HG03095 (cell line): Measurements from ENCODE around the gene IGLL5.
"Not testable (repeated sequence)": the region's sequence is repeated elsewhere in the genome, so short reads cannot be mapped to it uniquely, and the experiment has no call there.

Source experiments
- ATAC-seq: cut with Tn5 transposase; IDR thresholded peaks from one replicate; pipeline ENCODE4 v1.9.1; 2021; ENCODE audit warnings: moderate library complexity; ENCODE audit not compliant: unreplicated experiment

Gene IGLL5

DNA sequence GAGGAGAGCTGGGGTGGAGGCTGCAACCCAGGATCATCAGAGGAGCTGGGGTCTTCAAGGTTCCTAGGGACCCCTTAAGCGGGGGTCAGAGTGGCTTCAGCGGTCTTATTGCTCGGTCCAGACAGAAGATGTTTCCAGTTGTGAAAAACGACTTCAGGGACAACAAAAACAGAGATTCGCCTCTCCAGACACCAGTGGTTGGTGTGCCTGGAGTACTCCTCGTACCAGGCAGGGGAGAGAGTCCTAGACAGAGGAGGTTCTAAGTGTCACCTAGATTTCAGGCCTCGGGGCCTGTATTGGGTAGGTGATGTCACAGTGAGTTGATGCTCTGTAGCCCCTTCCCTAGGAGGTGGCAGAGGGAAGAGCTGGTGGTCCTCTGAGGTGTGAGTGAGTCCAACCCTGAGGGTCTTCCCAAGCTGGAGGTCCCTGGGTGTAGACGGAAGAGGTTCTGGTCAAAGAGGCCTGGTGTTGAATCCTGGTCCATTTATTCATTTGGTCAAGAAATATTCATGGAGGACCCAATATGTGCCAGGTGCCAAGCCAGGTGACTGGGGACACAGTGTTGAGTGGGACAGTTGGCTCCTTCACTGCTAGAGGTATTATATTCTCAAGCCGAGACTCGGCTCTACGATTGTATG is 4.4 kb upstream of the IGLL5 start:
- ATAC-seq: no peak

DNA sequence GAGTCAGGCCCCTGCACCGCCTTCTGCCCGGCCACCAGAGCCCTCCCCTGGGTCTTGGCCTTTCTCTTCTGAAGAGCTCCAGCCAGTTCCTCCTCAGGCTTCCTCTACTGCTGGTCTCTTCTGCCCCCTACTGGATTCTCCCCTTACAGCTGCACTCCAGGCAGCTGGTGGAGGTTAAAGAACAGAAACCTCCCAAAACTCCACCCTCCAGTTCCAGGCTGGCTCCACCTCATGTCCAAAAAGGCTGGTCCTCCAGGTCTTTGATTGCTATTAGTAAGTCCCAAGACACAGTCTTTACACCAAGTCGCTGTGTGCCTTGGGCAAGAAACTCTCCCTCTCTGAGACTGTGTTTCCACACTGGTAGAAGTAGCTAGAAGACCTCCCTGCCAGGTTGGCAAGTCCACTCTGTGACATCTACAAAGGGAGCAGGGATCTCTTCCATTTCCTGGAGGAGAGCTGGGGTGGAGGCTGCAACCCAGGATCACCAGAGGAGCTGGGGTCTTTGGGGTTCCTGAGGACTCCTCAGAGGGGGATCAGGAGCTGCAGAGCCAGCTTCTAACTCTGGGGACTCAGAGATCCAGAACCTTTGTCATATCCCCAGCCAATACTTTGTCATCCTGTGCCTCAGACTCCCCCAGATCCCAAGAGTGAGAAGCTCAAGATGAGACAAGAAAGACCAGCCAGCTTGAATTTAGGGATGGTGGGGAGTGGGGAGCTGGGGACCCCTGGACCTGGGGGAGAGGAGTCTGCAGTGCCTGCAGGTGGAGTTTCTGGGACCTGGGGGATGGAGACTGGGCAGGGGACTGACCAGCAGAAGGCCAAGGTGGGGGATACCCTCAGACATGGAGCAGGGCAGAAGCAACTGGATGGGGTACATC is 3.4 kb upstream of the IGLL5 start:
- no peak for ATAC-seq

DNA sequence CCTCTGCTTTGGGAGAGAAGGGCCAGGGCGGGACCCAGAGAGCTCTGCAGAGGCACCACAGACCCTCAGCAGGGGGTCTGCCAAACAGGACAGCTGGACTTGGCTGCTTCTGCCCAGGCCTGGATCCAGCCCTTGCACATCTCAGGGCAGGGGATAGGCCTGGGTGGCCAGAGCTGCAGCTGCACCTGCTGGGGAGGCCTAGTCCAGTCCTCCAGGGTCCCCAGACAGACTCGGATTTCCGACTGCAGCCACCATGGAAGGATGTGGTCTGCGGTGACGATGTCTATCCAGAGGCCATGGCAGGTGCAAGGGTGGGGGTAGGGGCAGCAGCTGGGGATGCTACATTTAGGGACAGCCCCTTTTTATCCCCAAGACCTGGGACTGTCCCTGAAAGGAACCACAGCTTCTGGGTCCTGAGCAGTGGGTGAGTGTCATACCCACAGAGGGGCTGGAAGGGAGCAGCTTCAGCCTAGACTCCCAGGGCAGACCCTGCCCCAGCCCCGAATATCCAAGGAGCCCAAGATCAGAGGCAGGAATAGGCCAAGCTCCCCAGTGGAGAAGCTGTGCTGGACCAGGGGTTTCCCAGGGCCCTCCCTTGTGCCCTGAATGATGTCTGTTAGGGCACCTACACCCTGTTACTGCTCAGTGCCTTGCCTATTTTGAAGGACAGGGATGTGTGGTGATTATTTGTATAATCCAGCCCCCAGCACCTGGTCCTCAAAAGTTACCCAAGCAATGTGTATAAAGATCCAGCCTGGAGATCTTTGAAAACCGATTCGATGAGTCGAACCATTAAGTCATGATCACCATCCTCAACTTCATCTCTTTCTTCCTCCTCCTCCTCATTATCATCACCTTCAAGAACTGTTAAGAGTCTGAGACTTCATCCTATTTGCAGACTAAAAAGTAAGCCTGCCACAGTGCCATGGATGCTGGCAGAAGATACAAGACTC is 2.5 kb upstream of the IGLL5 start:
- ATAC-seq: peak; percentile 51

DNA sequence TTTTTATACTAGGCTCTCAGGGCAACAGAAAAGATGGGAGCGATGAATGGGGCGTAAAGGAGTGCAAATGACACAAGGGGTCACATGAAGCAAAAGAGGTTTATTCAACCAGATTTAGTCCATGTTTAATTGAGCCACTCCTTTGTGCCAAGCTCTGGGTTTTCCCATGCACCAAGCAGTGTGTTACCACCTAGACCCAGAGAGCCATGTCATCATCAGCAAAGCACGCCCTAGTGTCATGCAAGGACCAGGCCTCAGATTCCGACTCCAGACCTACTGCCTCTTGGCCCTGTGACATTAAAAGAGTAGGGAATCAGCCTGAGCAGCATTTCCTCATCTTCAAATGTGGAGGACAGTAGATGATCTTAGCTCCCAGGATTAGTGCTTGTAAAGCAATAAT is 1.1 kb upstream of the IGLL5 start:
- no peak for ATAC-seq

DNA sequence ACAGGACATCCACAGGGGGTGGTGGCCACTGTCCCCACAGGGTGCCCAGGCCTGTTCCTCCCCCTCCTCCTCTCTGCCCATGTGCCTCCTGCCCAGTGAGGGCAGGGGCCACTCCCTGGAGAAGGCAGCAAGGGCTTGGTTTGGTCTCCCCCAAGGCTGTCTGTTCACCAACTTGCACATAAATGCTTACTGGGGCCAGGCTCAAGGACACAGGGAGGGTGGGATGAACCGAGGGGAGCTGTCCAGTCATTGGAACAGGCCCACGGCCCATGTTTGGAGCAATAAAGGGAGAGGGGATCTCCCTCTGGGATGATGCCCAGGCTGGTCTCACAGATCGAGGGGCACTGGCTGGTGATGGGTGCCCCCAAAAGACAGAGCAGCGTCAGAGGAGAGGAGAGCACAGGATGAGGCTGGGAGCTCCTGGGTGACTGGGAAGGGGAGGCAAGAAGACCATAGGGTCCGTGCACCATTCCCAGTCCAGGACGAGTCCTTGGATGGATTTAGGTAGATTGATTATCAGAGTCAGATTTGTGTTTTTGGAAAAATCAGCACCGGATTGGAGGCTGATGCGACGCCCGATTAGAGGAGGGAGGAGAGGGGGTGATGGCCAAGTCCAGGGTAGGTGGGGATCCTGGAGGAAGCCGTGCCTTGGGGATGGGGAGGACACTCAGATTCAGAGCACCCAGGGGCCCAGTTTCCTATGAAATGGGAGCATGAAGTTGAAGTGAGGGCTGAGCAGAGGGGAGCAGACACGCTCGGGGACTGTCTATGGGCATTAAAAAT is 1.1 kb downstream of the IGLL5 start:
- ATAC-seq: no peak

DNA sequence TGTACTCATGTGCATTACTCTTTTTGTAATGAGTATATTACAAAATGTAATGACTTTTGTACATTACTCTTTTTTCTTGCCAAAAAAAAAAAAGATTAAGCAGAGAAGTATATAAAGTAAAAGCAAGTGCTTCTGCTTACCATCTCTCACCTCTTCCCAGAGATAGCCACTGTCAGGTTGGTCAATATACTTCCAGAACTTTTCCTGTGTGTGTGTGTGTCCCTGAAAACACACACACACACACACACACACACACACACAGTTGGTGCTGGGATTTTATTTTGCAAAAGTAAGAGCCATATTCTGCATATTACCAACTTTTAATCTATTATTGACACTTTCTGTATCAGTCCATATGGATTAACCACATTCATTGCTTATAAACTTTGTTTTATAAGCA is 2.5 kb downstream of the IGLL5 start:
- no peak for ATAC-seq

DNA sequence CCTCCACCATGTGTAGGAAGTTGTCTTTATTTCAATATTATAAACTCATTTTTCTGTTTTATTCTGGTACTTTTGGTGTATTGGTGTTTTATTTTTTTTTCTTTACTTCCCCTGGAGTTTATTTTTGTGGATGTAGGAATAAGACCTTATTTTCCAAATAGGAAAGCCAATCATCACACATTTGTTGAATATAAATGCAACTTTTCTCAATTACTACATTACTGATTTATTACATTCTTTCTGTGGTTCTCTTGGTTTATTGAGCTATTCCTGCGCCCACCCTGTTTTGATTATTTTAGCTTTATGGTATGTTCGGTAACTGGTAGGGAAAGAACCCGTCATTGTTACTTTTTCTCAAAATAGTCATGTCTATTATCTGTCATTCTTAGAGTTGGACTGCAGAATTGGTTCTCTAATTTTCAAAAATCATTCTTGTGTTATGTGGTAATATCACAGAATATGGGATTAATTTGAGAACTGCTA is 3.6 kb downstream of the IGLL5 start:
- no peak for ATAC-seq

DNA sequence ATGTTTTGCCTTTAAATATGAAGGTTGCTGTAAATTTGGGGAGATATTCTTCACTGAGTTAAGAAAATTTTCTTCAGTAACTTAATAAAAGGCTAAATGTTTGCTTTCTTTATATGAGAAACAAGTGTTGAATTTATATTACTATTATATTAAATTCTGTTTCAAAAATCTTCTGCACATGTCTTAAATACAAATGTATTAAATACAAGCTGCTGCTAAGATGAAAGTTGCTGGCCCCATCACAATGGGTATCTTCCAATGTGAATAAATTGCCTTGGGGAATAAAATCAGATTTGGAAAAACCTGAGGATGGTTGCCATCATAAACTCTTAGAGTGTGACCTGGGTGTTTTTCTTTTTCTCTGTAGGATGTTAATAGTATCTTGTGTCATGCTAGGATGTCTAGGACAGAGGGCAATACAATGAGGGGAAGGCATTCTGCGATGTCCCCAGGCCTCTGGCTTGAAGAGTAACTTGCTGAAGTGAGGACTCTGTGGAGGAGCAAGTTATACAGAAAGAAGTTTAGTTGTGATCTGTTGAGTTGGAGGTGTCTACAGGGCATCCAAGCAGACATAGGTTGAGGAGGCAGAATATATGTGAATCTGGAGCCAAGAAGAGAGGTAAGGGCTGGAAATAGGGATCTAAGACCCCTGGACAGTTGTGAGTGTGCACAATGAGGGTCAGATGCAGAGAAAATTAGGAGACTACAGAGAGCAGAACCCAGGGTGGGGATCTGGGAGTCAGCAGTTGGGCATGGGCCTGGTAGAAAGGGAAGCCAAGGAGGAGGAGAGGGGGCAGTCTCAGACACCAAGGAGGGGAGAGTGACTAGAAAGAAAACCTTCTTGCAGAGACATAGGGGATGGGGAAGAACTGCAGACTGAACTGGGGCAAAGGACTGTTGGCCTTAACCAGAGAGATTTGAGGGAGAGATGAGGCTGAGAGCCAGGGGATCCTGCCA is 4.8 kb downstream of the IGLL5 start:
- no peak for ATAC-seq

DNA sequence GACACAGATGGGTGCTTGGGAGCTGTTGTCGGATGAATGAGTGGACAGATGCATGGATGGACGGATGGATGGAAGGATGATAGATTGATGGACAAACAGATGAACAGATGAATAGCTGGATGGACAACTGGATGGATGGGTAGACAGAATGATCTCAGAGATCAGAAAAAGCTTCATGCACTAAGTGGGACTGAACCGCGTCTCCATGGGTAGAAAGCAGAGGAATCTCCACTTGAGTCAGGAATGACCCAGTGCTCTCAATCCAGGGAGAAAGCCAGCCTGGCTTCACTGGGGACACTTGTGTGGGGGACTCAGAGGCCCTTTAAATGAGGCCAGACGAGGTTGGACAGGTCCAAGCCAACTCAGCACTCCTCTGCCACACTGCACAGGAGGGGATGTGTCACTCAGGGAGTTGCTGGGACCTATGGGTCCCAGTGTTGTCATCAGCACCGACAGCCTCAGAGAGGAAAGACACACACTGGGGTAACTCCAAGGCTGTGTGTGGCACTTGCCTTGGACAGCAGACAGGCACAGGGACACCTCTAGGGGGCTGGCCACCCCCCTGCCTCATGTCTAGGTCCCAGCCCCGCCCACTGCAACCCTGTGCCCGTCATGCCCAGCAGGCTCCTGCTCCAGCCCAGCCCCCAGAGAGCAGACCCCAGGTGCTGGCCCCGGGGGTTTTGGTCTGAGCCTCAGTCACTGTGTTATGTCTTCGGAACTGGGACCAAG is 5.6 kb downstream of the IGLL5 start:
- ATAC-seq: no peak

DNA sequence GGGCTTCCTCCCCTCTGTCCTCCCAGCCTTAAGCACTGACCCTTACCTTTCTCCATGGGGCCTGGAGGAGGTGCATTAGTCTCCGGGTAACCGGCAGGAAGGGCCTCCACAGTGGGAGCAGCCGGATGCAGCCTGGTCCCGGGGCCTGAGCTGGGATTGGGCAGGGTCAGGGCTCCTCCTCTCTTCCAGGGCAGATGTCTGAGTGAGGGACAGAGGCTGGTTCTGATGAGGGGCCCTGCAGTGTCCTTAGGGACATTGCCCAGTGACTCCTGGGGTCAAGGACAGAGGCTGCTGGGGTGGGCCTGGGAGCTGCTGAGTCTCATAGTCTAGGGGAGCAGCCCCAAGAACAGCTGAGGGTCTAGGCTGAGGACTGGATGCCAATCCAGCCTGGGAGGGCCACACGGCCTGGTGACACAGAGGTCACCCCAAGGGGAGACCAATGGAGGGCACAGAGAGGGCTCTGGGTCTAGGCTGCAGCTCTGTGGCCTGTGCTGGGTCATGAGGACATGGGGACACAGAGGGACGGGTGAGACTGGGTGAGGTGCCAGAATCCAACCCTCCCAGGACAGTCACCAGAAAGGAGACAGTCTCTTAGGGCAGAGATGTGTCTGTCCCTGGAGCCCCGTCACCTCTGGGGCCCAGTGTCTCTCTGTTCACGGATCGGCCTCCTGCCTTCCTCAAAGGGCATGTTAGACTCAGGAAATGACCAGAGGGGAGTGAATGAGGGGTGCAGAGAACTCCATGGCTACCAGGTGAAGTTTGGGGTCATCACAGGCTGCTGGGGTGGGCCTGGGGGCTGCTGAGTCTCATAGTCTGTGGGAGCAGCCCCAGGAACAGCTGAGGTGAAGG is 6.5 kb downstream of the IGLL5 start:
- ATAC-seq: no peak

DNA sequence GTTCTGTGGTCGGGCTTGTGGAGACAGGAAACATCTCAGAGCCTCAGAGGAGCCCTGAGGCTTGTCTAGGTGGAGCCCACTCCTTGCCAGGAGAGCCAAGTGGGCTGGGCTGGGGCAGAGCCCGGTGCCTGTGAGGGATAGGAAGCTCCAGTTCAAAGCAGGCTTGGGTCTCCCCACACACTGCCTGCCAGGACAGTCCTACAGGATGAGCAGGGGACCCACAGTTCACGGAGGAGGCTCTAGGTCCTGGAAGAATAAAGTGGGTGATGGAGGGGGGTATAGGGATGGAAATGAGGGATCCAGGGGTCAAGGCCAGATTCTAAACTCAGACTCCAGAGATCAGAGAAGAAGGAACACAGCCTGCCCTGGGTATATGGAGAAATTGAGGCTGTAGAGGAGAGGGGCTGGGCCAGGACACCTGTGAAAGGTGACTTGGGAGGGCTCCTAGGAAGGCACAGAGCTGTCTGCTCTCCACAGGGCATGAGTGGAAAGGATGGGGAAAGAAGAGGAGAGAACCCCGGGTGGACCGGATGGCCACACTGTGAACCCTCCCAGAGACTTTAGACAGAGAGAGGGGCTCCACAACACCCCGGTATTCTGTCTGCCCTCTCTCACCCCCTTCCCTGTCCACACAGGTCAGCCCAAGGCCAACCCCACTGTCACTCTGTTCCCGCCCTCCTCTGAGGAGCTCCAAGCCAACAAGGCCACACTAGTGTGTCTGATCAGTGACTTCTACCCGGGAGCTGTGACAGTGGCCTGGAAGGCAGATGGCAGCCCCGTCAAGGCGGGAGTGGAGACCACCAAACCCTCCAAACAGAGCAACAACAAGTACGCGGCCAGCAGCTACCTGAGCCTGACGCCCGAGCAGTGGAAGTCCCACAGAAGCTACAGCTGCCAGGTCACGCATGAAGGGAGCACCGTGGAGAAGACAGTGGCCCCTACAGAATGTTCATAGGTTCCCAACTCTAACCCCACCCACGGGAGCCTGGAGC is 7.4 kb downstream of the IGLL5 start:
- ATAC-seq: no peak

DNA sequence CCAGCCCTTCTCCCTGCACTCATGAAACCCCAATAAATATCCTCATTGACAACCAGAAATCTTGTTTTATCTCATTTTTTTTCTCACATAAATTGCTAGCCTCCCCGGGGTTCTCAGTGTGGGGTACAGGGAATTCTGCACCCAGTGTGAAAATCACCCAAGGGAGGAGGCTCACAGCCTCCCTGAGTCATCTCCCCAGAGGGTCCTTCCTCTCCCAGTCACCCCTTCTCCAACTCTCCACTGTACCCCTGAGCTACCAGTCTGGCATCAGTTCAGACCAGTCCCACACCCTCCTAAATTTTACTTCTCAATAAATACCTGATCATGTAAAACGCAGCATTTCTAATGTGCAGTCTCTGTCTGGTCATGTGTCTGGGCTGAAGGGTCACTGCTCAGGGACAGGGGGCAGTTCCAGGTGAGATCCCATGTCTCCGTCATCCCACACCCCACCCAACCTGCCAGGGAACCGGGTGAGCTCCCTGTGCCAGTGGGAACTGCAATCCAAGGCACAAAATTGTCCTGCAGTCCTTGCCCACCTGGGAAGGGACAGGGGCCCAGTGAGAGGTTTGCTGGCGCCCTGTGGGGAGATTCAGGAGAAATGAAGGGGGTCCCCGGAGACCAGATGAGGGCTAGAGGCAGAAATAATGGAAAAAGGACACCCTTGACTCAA is 8.3 kb downstream of the IGLL5 start:
- ATAC-seq: no peak

DNA sequence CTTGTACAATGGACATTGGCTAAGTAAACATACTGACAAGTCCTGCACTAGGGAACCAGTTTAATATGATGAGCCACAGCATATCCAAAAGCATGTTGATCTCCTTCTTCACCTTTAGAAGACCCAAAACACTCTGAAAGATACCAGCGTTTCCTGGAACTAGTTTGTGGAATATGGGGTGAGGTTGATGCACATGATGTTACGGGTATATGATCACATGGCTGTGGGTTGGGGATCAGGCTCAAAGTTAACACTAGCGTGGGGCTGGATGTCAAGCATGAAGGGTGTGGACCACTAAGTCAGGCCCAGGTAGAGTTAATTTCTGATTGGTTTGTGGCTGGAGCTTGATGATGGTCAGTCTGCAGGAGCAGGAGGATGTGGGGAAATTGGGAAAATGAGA is 9.0 kb downstream of the IGLL5 start:
- no peak for ATAC-seq

DNA sequence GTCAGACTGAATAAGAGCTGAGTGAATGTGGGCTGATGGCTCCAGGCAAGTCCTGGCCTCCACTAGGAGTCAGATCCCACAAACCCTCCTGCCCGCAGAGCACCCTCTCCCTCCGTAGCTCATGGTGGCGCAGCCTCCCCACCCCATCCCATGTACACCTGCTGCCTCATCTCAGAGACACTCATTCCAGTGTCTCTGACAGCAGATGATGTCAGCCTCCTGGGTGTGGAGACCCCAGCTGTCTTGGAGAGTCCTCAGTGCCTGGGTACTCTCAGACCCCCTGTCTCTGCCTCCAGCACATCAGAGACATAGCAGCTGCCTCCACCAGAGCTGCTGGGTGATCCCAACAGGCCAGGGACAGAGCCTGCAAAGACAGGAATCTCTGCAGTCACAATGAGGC is 9.5 kb downstream of the IGLL5 start:
- ATAC-seq: no peak

DNA sequence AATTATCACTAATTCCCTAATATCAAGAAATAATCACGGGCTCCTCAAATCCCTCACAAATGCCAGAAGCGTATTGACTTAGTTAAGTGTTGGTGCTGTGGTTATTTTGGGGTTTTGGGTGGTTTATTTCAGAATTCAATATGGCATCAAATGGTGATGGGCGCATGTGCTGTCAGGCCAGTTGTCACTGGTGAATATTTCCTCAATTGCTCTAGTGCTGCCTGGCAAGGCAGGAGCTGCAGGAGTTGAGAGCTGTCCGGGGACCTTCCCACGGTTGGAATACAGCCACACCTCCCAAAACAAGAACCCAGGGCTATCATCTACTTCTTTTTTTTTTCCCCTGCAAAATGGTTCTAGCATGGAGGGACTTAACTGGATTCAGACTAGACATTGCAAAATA is 10.3 kb downstream of the IGLL5 start:
- no peak for ATAC-seq

DNA sequence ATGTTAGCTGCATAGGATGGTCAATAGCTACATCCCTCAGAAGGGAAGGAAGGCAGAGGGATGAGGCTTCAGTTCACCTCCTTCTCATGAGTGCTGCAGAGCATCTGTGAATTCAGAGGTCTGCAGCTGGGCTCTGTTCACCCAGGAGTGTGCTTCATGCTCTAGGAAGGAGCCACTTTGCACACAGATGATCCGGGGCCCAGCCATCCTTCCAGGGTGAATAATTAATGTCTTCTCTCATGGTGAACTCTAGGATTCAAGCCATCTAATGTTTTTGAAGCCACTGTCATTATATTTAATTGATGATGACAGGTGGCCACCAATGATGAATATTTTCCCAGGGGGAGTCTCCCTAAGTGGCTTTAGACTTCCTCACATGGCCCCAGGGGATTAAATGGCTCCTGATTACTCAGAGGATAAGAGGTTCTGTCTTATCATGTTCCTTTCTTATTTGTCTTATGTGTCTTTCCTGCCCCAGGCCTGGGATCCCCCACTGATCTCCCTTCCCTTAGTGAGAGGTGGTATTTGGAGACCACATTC is 10.9 kb downstream of the IGLL5 start:
- ATAC-seq: not testable (repeated sequence)
